ENCODE results near the gene MTERF4. TPM values are rescaled to one million over a fixed set of nuclear protein-coding genes. Genes with fewer than 3 reads are reported as not detected.

The MTERF4 gene
- total and polyA plus RNA-seq, 2 of the 8 experiments (the other 6 are each of a cell fraction or from before 2014, with no cell fraction given), result 25.9 to 28.5 TPM

DNA sequence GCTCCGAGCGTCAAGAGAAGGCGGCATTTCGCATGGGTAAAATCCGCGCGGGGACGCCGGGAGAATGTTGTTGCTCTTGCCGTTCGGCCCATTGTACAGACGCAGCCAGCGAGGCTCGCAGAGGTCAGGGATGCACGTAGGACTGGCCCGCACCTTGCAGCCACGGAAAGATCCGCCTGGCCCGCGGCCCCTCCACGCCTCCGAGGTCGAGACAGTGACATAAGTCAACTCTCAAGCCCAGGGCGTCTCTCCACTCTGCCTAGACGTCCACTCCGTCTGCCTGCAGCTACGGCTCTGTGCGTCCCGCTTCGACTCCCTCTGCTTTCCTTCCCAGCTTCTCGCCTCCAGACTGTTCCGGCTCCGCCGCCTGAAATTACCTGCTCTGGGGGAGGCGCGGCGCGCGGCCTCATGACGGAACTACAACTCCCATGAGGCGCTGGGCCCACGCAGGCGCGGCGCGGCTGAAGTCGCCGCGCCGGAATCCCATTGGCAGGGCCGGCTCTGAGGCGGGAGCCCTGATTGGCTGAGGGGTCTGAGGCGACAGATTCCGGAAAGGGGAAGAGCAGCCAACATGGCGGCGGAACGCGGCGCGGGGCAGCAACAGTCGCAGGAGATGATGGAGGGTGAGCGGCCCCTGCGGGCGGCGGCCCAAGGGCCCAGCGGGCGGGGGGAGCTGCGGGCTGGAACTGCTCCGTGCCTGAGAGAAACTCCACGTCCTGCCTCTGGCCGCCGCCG lies 48.0 kb upstream of the MTERF4 start, which contains the start of gene PPP1R7 (continued):
- TF ChIP-seq SAP30 (IDR thresholded peaks at IDR 0.05; ENCODE audit: insufficient read depth, insufficient replicate concordance, low read length) (peak; percentile 20), CREB1 (IDR thresholded peaks at IDR 0.05) (peak; percentile 89), RNF2 (IDR thresholded peaks at IDR 0.05; ENCODE audit: borderline replicate concordance, low read depth, low read length, missing control alignments, poor library complexity, severe bottlenecking) (no peak), ASH2L (IDR thresholded peaks at IDR 0.05; ENCODE audit: low read length) (peak; percentile 7), MAFK (IDR thresholded peaks at IDR 0.05; ENCODE audit: low read depth, low read length) (no peak), JUND (IDR thresholded peaks at IDR 0.05; ENCODE audit: low read length) (no peak), KDM4A (IDR thresholded peaks at IDR 0.05; ENCODE audit: low read depth, low read length, severe bottlenecking) (peak; percentile 39), SP4 (IDR thresholded peaks at IDR 0.05; ENCODE audit: low read length) (no peak), CEBPB (IDR thresholded peaks at IDR 0.05; ENCODE audit: low read depth, low read length) (no peak), RBBP5 (IDR thresholded peaks at IDR 0.05; ENCODE audit: borderline replicate concordance, low read depth, low read length) (peak; percentile 52), JUN (IDR thresholded peaks at IDR 0.05; ENCODE audit: low read depth, low read length) (no peak), TAF7 (optimal IDR thresholded peaks at IDR 0.05; ENCODE audit: borderline replicate concordance, low read depth, low read length) (no peak), HDAC6 (IDR thresholded peaks at IDR 0.05; ENCODE audit: low read depth, low read length) (no peak), SIN3A (conservative IDR thresholded peaks at IDR 0.05 in 1 of 2, IDR thresholded peaks at IDR 0.05 in 1 of 2; ENCODE audit: low read depth in 1 of 2, low read length in 2 of 2) (peak; percentile 2 to 83; a peak in 1 of 4 replicates), POLR2A (IDR thresholded peaks at IDR 0.05; ENCODE audit: control extremely low read depth in 1 of 2, low read depth in 2 of 2, low read length in 2 of 2) (no peak; a peak in 1 of 3 replicates), CBX8 (IDR thresholded peaks at IDR 0.05; ENCODE audit: borderline replicate concordance, low read depth, low read length) (no peak), CBX5 (IDR thresholded peaks at IDR 0.05; ENCODE audit: low read depth, low read length) (no peak), ATF3 (IDR thresholded peaks at IDR 0.05; ENCODE audit: insufficient read depth, low read depth, low read length) (peak; percentile 78; the same call in 1 of the 2 replicates), BACH1 (IDR thresholded peaks at IDR 0.05; ENCODE audit: low read length) (no peak)

Measured in H1 (cell line).